ENCODE measurements around the gene STAT2.
"Not testable (repeated sequence)": the region's sequence is repeated elsewhere in the genome, so short reads cannot be mapped to it uniquely, and the experiment has no call there.

Gene STAT2

GRCh38 chr12:56333197-56333678 lies 26.7 kb downstream of the STAT2 start:
- Histone ChIP-seq H3K4me3 (peak overlapping the region; percentile 80), H3K27ac (peak overlapping the region; percentile 88 to 98)
- no peak for DNase-seq (ENCODE audit: low spot score)
- TF ChIP-seq CTCF (IDR thresholded peaks at IDR 0.05) = no peak

GRCh38 chr12:56332512-56333196 lies 27.3 kb downstream of the STAT2 start:
- no peak for TF ChIP-seq CTCF (IDR thresholded peaks at IDR 0.05)
- H3K4me3 ChIP-seq = peak overlapping the region; percentile 80
- no peak for DNase-seq (ENCODE audit: low spot score)

GRCh38 chr12:56330936-56331490 lies 28.9 kb downstream of the STAT2 start:
- Histone ChIP-seq H3K4me3 (no peak overlapping the region), H3K27ac (no peak overlapping the region)
- DNase-seq (ENCODE audit: low spot score) = no peak
- TF ChIP-seq CTCF (IDR thresholded peaks at IDR 0.05) = no peak

More at GRCh38 chr12:56332512-56333196, 27.3 kb downstream of the STAT2 start:
- peak overlapping the region; percentile 88 to 98 for H3K27ac ChIP-seq

- no peak overlapping the region for H3K4me3 ChIP-seq
- no peak for TF ChIP-seq CTCF (IDR thresholded peaks at IDR 0.05)
- H3K27ac ChIP-seq = no peak overlapping the region
- no peak for DNase-seq (ENCODE audit: low spot score)
Measured at GRCh38 chr12:56326533-56326932, 33.4 kb downstream of the STAT2 start.

DNA sequence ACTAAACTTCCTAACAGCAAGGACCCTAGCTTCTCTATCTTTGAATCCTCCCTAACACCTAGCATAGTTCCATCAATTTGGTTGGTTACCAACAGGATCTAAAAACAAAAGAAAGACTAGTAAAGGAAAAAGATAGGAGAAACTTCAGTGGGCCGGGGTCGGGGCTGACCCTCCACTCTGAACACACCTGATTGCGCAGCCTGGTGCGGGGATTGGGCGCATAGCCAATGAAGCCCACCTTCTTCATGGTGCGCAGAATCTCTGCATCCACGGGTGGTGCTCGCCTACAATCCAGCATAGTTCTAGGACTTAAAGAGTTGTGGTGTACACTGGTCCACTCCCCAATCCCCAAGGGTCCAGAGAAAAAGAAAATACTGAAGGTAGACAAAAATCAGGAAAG lies 33.8 kb downstream of the STAT2 start:
- no peak for DNase-seq (ENCODE audit: low spot score)
- Histone ChIP-seq H3K27ac (no peak overlapping the region), H3K4me3 (no peak overlapping the region)
- TF ChIP-seq CTCF (IDR thresholded peaks at IDR 0.05) = no peak

DNA sequence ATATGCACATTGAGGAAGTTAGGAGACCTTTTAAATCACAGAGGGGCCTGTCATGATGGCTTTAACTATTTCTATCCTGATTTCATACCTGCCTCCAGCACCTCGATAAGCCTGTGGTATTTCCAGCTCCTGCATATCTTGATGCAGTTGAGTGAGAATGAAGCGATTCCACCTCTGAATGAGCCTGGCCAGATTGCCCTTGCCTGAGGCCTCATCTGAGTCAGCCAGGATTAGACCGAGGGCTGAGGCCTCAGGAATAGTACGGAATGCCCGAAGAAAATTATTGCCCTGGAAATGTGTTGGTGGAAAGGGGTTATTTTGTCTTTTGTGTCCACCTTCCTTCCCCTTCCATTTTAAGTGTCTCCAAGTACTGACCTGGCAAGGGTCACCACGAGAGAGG lies 35.7 kb downstream of the STAT2 start:
- TF ChIP-seq CTCF (IDR thresholded peaks at IDR 0.05) = no peak
- Histone ChIP-seq H3K27ac (no peak overlapping the region), H3K4me3 (no peak overlapping the region)
- DNase-seq (ENCODE audit: low spot score) = no peak

DNA sequence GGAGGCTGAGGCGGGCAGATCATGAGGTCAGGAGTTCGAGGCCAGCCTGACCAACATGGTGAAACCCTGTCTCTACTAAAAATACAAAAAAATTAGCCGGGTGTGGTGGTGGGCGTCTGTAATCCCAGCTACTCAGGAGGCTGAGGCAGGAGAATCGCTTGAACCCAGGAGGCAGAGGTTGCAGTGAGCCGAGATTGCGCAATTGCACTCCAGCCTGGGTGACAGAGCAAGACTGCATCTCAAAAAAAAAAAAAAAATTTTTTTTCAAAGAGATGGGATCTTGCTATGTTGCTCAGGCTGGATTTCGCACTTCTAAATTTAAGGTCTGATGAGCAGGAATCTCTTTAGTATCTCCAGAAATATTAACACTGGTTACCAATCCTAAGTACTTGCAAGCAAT lies 38.3 kb downstream of the STAT2 start:
- DNase-seq (ENCODE audit: low spot score) = not testable (repeated sequence)

More for the DNA sequence above, 38.3 kb downstream of the STAT2 start:
- not testable (repeated sequence) for H3K4me3 ChIP-seq, H3K27ac ChIP-seq
